K562 (cell line): ENCODE data around the gene HOXB7.

Source experiments
- BCOR ChIP-seq: fragments of 450-650 bp; IDR thresholded peaks from 2 replicates; pipeline ENCODE4 v1.6.1; 2016
- CHCHD3 ChIP-seq: fragments of 250-450 bp; sonication (Bioruptor Pico); IDR thresholded peaks from 2 replicates; pipeline ENCODE4 v2.1.2; 2022; ENCODE audit warnings: mild to moderate bottlenecking
- ETV6 ChIP-seq, 3 experiments: fragments of 150-350 bp in 1 of 3; sonication (generic) in 1 of 3; formaldehyde crosslinking in 1 of 3; IDR thresholded peaks; 2 replicates each; pipeline versions ENCODE4 v1.6.1 to v1.8.0; 2014 to 2022; ENCODE audit warnings: borderline replicate concordance in 2 of 3, low read depth in 2 of 3, antibody characterized with exemption in 1 of 3, low read length in 1 of 3, mild to moderate bottlenecking in 1 of 3, missing genetic modification reagents in 1 of 3
- GATA2 ChIP-seq: sonication (generic); formaldehyde crosslinking; IDR thresholded peaks from 2 replicates; pipeline ENCODE4 v1.4.0; 2020; ENCODE audit warnings: mild to moderate bottlenecking, missing genetic modification reagents
- PHB2 ChIP-seq: fragments of 450-650 bp; IDR thresholded peaks from 2 replicates; pipeline ENCODE4 v1.6.1; 2017; ENCODE audit warnings: low read depth
- POLR2A ChIP-seq: fragments of 450-650 bp; conservative IDR thresholded peaks from 2 replicates; pipeline ENCODE4 v1.6.1; 2016
- RNF2 ChIP-seq: sonication (generic); IDR thresholded peaks from 2 replicates; pipeline ENCODE4 v1.6.1; 2016
- TAL1 ChIP-seq: fragments of 450-650 bp; IDR thresholded peaks from 2 replicates; pipeline ENCODE4 v1.6.1; 2016; ENCODE audit warnings: mild to moderate bottlenecking
- TBL1XR1 ChIP-seq, 2 experiments: IDR thresholded peaks; 2 replicates each; pipeline ENCODE4 v1.6.1; 2012; ENCODE audit warnings: improper control_type of control experiment in 2 of 2, low read length in 2 of 2, mild to moderate bottlenecking in 1 of 2
- ZNF224 ChIP-seq: sonication (generic); formaldehyde crosslinking; IDR thresholded peaks from 2 replicates; pipeline ENCODE4 v1.8.0; 2022; ENCODE audit warnings: mild to moderate bottlenecking, missing genetic modification reagents
- ZNF830 ChIP-seq: fragments of 250-450 bp; sonication (Bioruptor Pico); IDR thresholded peaks from 2 replicates; pipeline ENCODE4 v1.5.0; 2021; ENCODE audit warnings: mild to moderate bottlenecking
- TF ChIP-seq, protein P1 (sequence below), 3 experiments: IDR thresholded peaks in 2 of 3; conservative IDR thresholded peaks in 1 of 3; 2 replicates each; pipeline ENCODE4 v1.5.1; 2011 to 2012; ENCODE audit warnings: low read length in 3 of 3, mild to moderate bottlenecking in 3 of 3, control low read depth in 2 of 3, improper control_type of control experiment in 1 of 3, inconsistent platforms in 1 of 3, low read depth in 1 of 3, mixed read lengths in 1 of 3, moderate library complexity in 1 of 3; ENCODE audit not compliant: insufficient read depth in 2 of 3
- TF ChIP-seq, protein P2 (sequence below): fragments of 450-650 bp; formaldehyde crosslinking; IDR thresholded peaks from 2 replicates; pipeline ENCODE4 v1.4.0; 2022; ENCODE audit warnings: mild to moderate bottlenecking, moderate library complexity

DNA sequence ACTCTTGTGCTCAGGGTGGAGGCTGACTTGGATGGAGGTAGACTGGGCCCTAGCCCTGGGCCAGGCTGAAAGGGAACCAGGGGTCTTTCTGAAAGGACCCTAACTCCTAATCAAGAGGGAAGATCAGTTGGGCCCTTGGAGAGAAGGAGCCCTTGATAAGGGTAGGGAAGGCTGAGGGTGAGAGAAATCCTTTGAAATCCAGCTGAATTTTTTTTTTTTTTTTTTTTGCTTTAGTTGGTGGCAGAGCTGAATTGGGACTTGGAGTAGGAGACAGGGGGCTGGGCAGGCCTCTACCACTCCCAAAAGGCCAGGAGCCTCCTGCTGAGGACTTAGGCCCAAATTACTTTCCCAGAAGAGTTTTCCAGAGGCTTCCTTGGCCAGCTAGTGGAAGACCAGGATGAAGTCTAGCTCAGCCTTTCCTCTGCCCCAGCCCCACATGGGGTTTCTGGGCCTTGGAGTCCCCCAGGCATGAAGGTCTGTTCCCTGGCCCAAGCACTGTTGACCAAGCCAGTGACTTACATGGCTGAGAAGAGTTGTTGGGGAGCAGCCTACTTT, 20.1 kb downstream of the HOXB7 start:
- TF ChIP-seq CHCHD3 (CRISPR knock-in tag) (no peak), TBL1XR1 (IDR thresholded peaks at IDR 0.05; ENCODE audit: low read length in 2 of 2) (no peak), POLR2A (no peak), TAL1 (no peak), PHB2 (no peak), ZNF224 (no peak), ETV6 (IDR thresholded peaks at IDR 0.05; ENCODE audit: borderline replicate concordance in 1 of 2, low read depth in 2 of 2, low read length in 1 of 2) (no peak), ETV6 (CRISPR knock-in tag; IDR thresholded peaks at IDR 0.05; ENCODE audit: borderline replicate concordance) (no peak), GATA2 (CRISPR knock-in tag) (no peak), BCOR (no peak), ZNF830 (no peak), RNF2 (no peak)
- TF ChIP-seq, protein P1, sequence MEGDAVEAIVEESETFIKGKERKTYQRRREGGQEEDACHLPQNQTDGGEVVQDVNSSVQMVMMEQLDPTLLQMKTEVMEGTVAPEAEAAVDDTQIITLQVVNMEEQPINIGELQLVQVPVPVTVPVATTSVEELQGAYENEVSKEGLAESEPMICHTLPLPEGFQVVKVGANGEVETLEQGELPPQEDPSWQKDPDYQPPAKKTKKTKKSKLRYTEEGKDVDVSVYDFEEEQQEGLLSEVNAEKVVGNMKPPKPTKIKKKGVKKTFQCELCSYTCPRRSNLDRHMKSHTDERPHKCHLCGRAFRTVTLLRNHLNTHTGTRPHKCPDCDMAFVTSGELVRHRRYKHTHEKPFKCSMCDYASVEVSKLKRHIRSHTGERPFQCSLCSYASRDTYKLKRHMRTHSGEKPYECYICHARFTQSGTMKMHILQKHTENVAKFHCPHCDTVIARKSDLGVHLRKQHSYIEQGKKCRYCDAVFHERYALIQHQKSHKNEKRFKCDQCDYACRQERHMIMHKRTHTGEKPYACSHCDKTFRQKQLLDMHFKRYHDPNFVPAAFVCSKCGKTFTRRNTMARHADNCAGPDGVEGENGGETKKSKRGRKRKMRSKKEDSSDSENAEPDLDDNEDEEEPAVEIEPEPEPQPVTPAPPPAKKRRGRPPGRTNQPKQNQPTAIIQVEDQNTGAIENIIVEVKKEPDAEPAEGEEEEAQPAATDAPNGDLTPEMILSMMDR (IDR thresholded peaks at IDR 0.05 in 2 of 3, conservative IDR thresholded peaks at IDR 0.05 in 1 of 3; ENCODE audit: insufficient read depth in 2 of 3, low read depth in 1 of 3, low read length in 3 of 3): no peak
- TF ChIP-seq, protein P2, sequence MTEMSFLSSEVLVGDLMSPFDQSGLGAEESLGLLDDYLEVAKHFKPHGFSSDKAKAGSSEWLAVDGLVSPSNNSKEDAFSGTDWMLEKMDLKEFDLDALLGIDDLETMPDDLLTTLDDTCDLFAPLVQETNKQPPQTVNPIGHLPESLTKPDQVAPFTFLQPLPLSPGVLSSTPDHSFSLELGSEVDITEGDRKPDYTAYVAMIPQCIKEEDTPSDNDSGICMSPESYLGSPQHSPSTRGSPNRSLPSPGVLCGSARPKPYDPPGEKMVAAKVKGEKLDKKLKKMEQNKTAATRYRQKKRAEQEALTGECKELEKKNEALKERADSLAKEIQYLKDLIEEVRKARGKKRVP (CRISPR knock-in tag): no peak
